HEK293 (cell line): Measurements from ENCODE around the gene LRRC72.

Experiments
- CTCF ChIA-PET: fragments of 350-600 bp; formaldehyde crosslinking; extraction: SDS; loops from one replicate; lab custom pipeline; 2021; ENCODE audit warnings: antibody characterized with exemption; lab: Yijun Ruan, JAX
- POLR2A ChIA-PET: fragments of 300-600 bp; formaldehyde crosslinking; extraction: SDS; loops from one replicate; lab custom pipeline; 2020; ENCODE audit warnings: antibody characterized with exemption, inconsistent platforms; lab: Yijun Ruan, JAX
- H3K27ac ChIP-seq: fragments of 200-500 bp; sonication (Bioruptor generic); 2 replicates; pipeline ENCODE4 v1.5.1; 2014; ENCODE audit warnings: low read depth, low read length, control low read depth, inconsistent platforms; ENCODE audit errors: extremely low read depth
- H3K36me3 ChIP-seq, 2 experiments: fragments of 200-500 bp in 1 of 2; sonication (Bioruptor generic) in 1 of 2; 1 replicate in 1 of 2; 2 replicates in 1 of 2; pipeline ENCODE4 v1.5.1; 2014 to 2017; ENCODE audit warnings: inconsistent platforms in 2 of 2, low read length in 2 of 2; ENCODE audit not compliant: control insufficient read depth in 2 of 2, insufficient read depth in 1 of 2
- H3K4me1 ChIP-seq: fragments of 200-500 bp; sonication (Bioruptor generic); 2 replicates; pipeline ENCODE4 v1.5.1; 2014; ENCODE audit warnings: mild to moderate bottlenecking, low read length, inconsistent platforms; ENCODE audit not compliant: control insufficient read depth, insufficient read depth
- H3K4me3 ChIP-seq: 2 replicates; pipeline ENCODE4 v1.5.1; 2011; ENCODE audit warnings: low read depth, mild to moderate bottlenecking, control low read depth, low read length, moderate library complexity
- H3K9me3 ChIP-seq: fragments of 200-500 bp; sonication (Bioruptor generic); 2 replicates; pipeline ENCODE4 v1.5.1; 2014; ENCODE audit warnings: low read depth, low read length, inconsistent platforms; ENCODE audit not compliant: control insufficient read depth, insufficient read depth
- FEZF1 ChIP-seq: fragments of 450-650 bp; formaldehyde crosslinking; IDR thresholded peaks from 2 replicates; pipeline ENCODE4 v1.5.1; 2016; ENCODE audit warnings: missing biosample characterization, missing genetic modification characterization
- INSM2 ChIP-seq: fragments of 450-650 bp; formaldehyde crosslinking; IDR thresholded peaks from 2 replicates; pipeline ENCODE4 v1.5.1; 2016; ENCODE audit warnings: missing biosample characterization, missing genetic modification characterization
- TCF7L2 ChIP-seq: IDR thresholded peaks from 2 replicates; pipeline ENCODE4 v1.6.1; 2011; ENCODE audit warnings: low read depth, mild to moderate bottlenecking, inconsistent platforms, low read length, moderate library complexity, borderline replicate concordance
- TRIM28 ChIP-seq: IDR thresholded peaks from 2 replicates; pipeline ENCODE4 v1.6.1; 2011; ENCODE audit warnings: low read length, control low read depth, borderline replicate concordance
- YY1 ChIP-seq: fragments of 450-650 bp; formaldehyde crosslinking; IDR thresholded peaks from 2 replicates; pipeline ENCODE4 v1.5.1; 2018; ENCODE audit warnings: missing biosample characterization, missing genetic modification characterization
- ZBTB6 ChIP-seq: fragments of 450-650 bp; formaldehyde crosslinking; IDR thresholded peaks from 2 replicates; pipeline ENCODE4 v1.5.1; 2017; ENCODE audit warnings: missing biosample characterization, missing genetic modification characterization
- ZNF140 ChIP-seq: fragments of 450-650 bp; formaldehyde crosslinking; IDR thresholded peaks from 2 replicates; pipeline ENCODE4 v1.5.1; 2016; ENCODE audit warnings: missing biosample characterization, missing genetic modification characterization
- ZNF169 ChIP-seq: fragments of 450-650 bp; formaldehyde crosslinking; IDR thresholded peaks from 2 replicates; pipeline ENCODE4 v1.5.1; 2016; ENCODE audit warnings: missing biosample characterization, missing genetic modification characterization
- ZNF2 ChIP-seq: fragments of 450-650 bp; formaldehyde crosslinking; IDR thresholded peaks from 2 replicates; pipeline ENCODE4 v1.5.1; 2016; ENCODE audit warnings: missing biosample characterization, missing genetic modification characterization
- ZNF23 ChIP-seq: fragments of 450-650 bp; formaldehyde crosslinking; IDR thresholded peaks from 2 replicates; pipeline ENCODE4 v1.5.1; 2016; ENCODE audit warnings: missing biosample characterization, missing genetic modification characterization, borderline replicate concordance
- ZNF280D ChIP-seq: fragments of 450-650 bp; formaldehyde crosslinking; IDR thresholded peaks from 2 replicates; pipeline ENCODE4 v1.5.1; 2016; ENCODE audit warnings: missing biosample characterization, missing genetic modification characterization
- ZNF292 ChIP-seq: fragments of 450-650 bp; formaldehyde crosslinking; IDR thresholded peaks from 2 replicates; pipeline ENCODE4 v1.5.1; 2016; ENCODE audit warnings: low read depth, missing biosample characterization, missing genetic modification characterization, borderline replicate concordance
- ZNF366 ChIP-seq: fragments of 450-650 bp; formaldehyde crosslinking; conservative IDR thresholded peaks from 2 replicates; pipeline ENCODE4 v1.5.1; 2016; ENCODE audit warnings: missing biosample characterization, missing genetic modification characterization
- ZNF37A ChIP-seq: fragments of 450-650 bp; IDR thresholded peaks from 2 replicates; pipeline ENCODE4 v1.5.1; 2018; ENCODE audit warnings: missing biosample characterization, missing genetic modification characterization
- ZNF391 ChIP-seq: fragments of 450-650 bp; formaldehyde crosslinking; IDR thresholded peaks from 2 replicates; pipeline ENCODE4 v1.5.1; 2016; ENCODE audit warnings: low read depth, missing biosample characterization, missing genetic modification characterization, borderline replicate concordance
- ZNF473 ChIP-seq: fragments of 450-650 bp; formaldehyde crosslinking; IDR thresholded peaks from 2 replicates; pipeline ENCODE4 v1.5.1; 2017; ENCODE audit warnings: missing biosample characterization, missing genetic modification characterization
- ZNF488 ChIP-seq: fragments of 450-650 bp; formaldehyde crosslinking; IDR thresholded peaks from 2 replicates; pipeline ENCODE4 v1.5.1; 2016; ENCODE audit warnings: missing biosample characterization, missing genetic modification characterization
- ZNF510 ChIP-seq: fragments of 450-650 bp; formaldehyde crosslinking; IDR thresholded peaks from 2 replicates; pipeline ENCODE4 v1.5.1; 2018; ENCODE audit warnings: mild to moderate bottlenecking, missing genetic modification characterization, missing biosample characterization; ENCODE audit not compliant: insufficient replicate concordance
- ZNF518A ChIP-seq: fragments of 450-650 bp; formaldehyde crosslinking; conservative IDR thresholded peaks from 2 replicates; pipeline ENCODE4 v1.5.1; 2016; ENCODE audit warnings: low read depth, missing biosample characterization, missing genetic modification characterization
- ZNF645 ChIP-seq: fragments of 450-650 bp; formaldehyde crosslinking; IDR thresholded peaks from 2 replicates; pipeline ENCODE4; 2016; ENCODE audit warnings: missing biosample characterization, missing genetic modification characterization
- ZNF677 ChIP-seq: fragments of 450-650 bp; IDR thresholded peaks from 2 replicates; pipeline ENCODE4 v1.5.0; 2018; ENCODE audit warnings: missing biosample characterization, mild to moderate bottlenecking, missing genetic modification characterization, moderate library complexity

Gene LRRC72

GRCh38 chr7:16554518-16555236 lies 28.1 kb downstream of the LRRC72 start:
- Histone ChIP-seq H3K9me3 (no peaks in the 10 kb centered on the region), H3K4me3 (no peak overlapping the region), H3K27ac (no peak overlapping the region), H3K4me1 (no peaks in the 10 kb centered on the region)
- CTCF ChIA-PET: interaction anchor here (1.1 kb wide), 1 partner anchor 475 kb away, joined by 6 read pairs; no protein-coding TSS in a partner anchor
- POLR2A ChIA-PET: no interaction called here
- no peak for TF ChIP-seq ZNF473 (tag by site-specific recombination)
- TF ChIP-seq TCF7L2: no peak
- TF ChIP-seq FEZF1: no peak
- no peak for TF ChIP-seq ZNF518A (tag by site-specific recombination)
- TF ChIP-seq ZNF488 (tag by site-specific recombination): no peak
- TF ChIP-seq ZNF37A (tag by site-specific recombination): no peak
- TF ChIP-seq INSM2: no peak
- no peak for TF ChIP-seq ZNF292 (tag by site-specific recombination)
- TF ChIP-seq ZNF645 (tag by site-specific recombination): no peak
- no peak for TF ChIP-seq ZNF366 (tag by site-specific recombination)
- no peak for TF ChIP-seq TRIM28
- TF ChIP-seq, all 188 proteins: peak for 0
- no peaks in the 10 kb centered on the region for H3K36me3 ChIP-seq

- H3K4me1 ChIP-seq: no peaks in the 10 kb centered on the region
- H3K27ac ChIP-seq: no peak overlapping the region
- H3K9me3 ChIP-seq: no peaks in the 10 kb centered on the region
- no peak overlapping the region for H3K4me3 ChIP-seq
- H3K36me3 ChIP-seq: no peaks in the 10 kb centered on the region
- ChIA-PET POLR2A (no interaction called here), CTCF (interaction anchor here (0.6 kb wide), 1 partner anchor 101 kb away, joined by 4 read pairs; no protein-coding TSS in a partner anchor)
- TF ChIP-seq ZNF280D (tag by site-specific recombination): no peak
- TF ChIP-seq ZBTB6: no peak
- TF ChIP-seq ZNF510 (tag by site-specific recombination): no peak
- TF ChIP-seq ZNF2 (tag by site-specific recombination): no peak
- TF ChIP-seq ZNF391 (tag by site-specific recombination): no peak
- TF ChIP-seq ZNF169: no peak
- TF ChIP-seq YY1: no peak
- TF ChIP-seq ZNF140 (tag by site-specific recombination): no peak
- no peak for TF ChIP-seq ZNF23 (tag by site-specific recombination)
- no peak for TF ChIP-seq ZNF677 (tag by site-specific recombination)
These were observed 29.7 kb downstream of the LRRC72 start for GRCh38 chr7:16556359-16556758.
